Thyroid gland (tissue), 4 donors: Measurements from ENCODE around the gene DISP1.

Experiments used
- POLR2A ChIP-seq, 2 donors: fragments of 450-650 bp; IDR thresholded peaks; one replicate each; pipeline ENCODE4 v1.6.1; 2017; ENCODE audit warnings: antibody characterized with exemption in 2 of 2, mild to moderate bottlenecking in 2 of 2, moderate library complexity in 1 of 2
- TF ChIP-seq, protein P1 (sequence below), 6 experiments: fragments of 200-600 bp in 3 of 6; fragments of 450-650 bp in 3 of 6; sonication (generic) in 3 of 6; IDR thresholded peaks; one replicate each; pipeline ENCODE4 v1.5.1; 2016 to 2019; ENCODE audit warnings: antibody characterized with exemption in 6 of 6, mild to moderate bottlenecking in 2 of 6, inconsistent platforms in 1 of 6, moderate library complexity in 1 of 6

DNA sequence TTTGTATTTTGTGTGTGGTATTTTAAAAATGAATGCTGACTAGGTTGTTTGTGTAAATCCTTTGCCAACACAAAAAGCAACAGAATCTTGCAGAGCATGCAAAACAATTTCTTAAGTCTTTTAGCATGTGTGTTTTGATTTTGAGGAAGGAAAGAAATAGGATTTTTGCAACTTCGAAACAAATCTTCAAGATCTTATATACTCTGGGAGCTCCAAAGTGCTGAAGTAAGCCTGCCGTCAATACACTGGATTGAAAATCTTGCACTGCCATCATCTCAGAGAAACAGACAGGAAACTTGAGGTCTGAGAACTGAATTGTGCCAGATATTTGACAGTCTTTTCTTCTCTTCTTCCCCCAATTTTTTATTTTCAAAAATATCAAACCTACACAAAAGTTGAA lies 29.3 kb upstream of the DISP1 start:
- TF ChIP-seq, protein P1, sequence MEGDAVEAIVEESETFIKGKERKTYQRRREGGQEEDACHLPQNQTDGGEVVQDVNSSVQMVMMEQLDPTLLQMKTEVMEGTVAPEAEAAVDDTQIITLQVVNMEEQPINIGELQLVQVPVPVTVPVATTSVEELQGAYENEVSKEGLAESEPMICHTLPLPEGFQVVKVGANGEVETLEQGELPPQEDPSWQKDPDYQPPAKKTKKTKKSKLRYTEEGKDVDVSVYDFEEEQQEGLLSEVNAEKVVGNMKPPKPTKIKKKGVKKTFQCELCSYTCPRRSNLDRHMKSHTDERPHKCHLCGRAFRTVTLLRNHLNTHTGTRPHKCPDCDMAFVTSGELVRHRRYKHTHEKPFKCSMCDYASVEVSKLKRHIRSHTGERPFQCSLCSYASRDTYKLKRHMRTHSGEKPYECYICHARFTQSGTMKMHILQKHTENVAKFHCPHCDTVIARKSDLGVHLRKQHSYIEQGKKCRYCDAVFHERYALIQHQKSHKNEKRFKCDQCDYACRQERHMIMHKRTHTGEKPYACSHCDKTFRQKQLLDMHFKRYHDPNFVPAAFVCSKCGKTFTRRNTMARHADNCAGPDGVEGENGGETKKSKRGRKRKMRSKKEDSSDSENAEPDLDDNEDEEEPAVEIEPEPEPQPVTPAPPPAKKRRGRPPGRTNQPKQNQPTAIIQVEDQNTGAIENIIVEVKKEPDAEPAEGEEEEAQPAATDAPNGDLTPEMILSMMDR (IDR thresholded peaks at IDR 0.05), result no peak
- TF ChIP-seq POLR2A (IDR thresholded peaks at IDR 0.05), result no peak
